Epithelial cell of esophagus (primary cell): ENCODE measurements around the gene HIC2.
"Not testable (repeated sequence)": the region's sequence is repeated elsewhere in the genome, so short reads cannot be mapped to it uniquely, and the experiment has no call there.

Source experiments
- DNase-seq: peaks from one replicate; pipeline ENCODE4 v3.0.0; 2010; ENCODE audit warnings: low read depth
- H3K4me3 ChIP-seq: 2 replicates; pipeline ENCODE4 v1.5.1; 2011; ENCODE audit warnings: mild to moderate bottlenecking, low read length, control low read depth

The HIC2 gene

GRCh38 chr22:21493789-21494782 lies 76.9 kb downstream of the HIC2 start:
- H3K4me3 ChIP-seq = not testable (repeated sequence)

GRCh38 chr22:21497984-21498383 lies 80.8 kb downstream of the HIC2 start:
- not testable (repeated sequence) for H3K4me3 ChIP-seq, DNase-seq

More at GRCh38 chr22:21493789-21494782, 76.9 kb downstream of the HIC2 start:
- DNase-seq = not testable (repeated sequence)

- DNase-seq, H3K4me3 ChIP-seq: not testable (repeated sequence)
Measured at GRCh38 chr22:21498489-21498888, 81.3 kb downstream of the HIC2 start.

- not testable (repeated sequence) for H3K4me3 ChIP-seq, DNase-seq
Measured at GRCh38 chr22:21499623-21500506, 82.7 kb downstream of the HIC2 start.
